ENCODE measurements around the gene CMTR1. TPM values are rescaled to one million over a fixed set of nuclear protein-coding genes. Genes with fewer than 3 reads are reported as not detected.
A peak's percentile ranks its signal among the peaks of the same experiment; 100 is the strongest.

The CMTR1 gene
- total RNA-seq, 1 experiment from 2014 or later: 32.3 TPM

DNA sequence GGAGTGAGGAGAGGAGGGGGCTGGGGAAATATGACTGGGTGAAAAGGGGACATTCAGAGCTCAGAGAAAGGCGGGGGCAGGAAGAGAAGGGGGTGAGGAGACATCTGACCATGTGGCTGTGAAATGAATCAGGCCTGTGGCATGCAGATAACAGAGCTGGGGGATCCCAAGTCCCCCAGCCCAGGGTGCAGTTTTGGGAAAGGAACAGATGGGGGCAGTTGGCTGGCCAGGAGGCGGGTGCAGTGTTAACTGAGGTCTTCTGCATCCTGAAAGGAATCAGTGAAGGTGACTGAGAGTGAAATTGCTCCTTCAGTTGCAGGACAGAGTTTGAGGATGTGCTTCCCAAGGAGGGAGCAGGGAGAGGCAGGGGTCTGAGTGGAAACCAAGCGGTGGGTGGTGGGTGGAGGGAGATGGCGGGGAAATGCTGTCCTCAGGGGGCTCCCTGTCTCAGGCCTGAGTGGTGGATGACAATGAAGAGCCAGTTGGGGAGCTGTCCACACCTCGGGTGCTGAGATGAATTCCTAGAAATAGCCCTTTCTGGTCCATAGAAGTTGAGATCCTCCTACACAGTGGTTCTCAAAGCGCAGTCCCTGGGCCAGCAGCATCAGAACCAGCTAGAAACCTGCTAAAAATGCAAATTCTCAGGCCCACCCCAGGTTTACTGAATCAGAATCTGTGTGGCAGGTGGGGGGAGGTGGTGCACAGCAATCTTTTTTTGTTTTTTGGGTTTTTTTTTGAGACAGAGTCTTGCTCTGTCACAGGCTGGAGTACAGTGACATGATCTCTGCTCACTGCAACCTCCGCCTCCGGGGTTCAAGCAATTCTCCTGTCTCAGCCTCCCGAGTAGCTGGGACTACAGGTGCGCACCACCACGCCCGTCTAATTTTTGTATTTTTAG is 92.7 kb downstream of the CMTR1 start:
- no peaks in the 10 kb centered on the region for H3K4me1 ChIP-seq (ENCODE audit: insufficient read depth, low read length, poor library complexity, severe bottlenecking)
- ChIA-PET POLR2A (ENCODE audit: low non-redundant PET) (interaction anchor here (0.6 kb wide), 1 partner anchor 94 kb away, joined by 6 read pairs; no protein-coding TSS in a partner anchor), CTCF (no interaction called here)
- BruUV-seq (replicated peaks): no TSS peak
- TF ChIP-seq, protein P1, sequence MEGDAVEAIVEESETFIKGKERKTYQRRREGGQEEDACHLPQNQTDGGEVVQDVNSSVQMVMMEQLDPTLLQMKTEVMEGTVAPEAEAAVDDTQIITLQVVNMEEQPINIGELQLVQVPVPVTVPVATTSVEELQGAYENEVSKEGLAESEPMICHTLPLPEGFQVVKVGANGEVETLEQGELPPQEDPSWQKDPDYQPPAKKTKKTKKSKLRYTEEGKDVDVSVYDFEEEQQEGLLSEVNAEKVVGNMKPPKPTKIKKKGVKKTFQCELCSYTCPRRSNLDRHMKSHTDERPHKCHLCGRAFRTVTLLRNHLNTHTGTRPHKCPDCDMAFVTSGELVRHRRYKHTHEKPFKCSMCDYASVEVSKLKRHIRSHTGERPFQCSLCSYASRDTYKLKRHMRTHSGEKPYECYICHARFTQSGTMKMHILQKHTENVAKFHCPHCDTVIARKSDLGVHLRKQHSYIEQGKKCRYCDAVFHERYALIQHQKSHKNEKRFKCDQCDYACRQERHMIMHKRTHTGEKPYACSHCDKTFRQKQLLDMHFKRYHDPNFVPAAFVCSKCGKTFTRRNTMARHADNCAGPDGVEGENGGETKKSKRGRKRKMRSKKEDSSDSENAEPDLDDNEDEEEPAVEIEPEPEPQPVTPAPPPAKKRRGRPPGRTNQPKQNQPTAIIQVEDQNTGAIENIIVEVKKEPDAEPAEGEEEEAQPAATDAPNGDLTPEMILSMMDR (conservative IDR thresholded peaks at IDR 0.05; ENCODE audit: low read depth, low read length): no peak
- TF ChIP-seq EZH2 (IDR thresholded peaks at IDR 0.05; ENCODE audit: borderline replicate concordance, low read depth, low read length, poor library complexity, severe bottlenecking): no peak
- no peaks in the 10 kb centered on the region for H3K36me3 ChIP-seq (ENCODE audit: insufficient read depth, low read length, poor library complexity, severe bottlenecking)
- intact Hi-C loops (cut with micrococcal nuclease; ENCODE audit: unreplicated experiment): no loop called here
- no peaks in the 10 kb centered on the region for H3K9me3 ChIP-seq (ENCODE audit: low read depth, low read length, poor library complexity, severe bottlenecking)
- H3K27me3 ChIP-seq (replicated peaks; ENCODE audit: insufficient read depth, low read depth, low read length, poor library complexity): peaks cover 5% of the 10 kb centered on the region
- H3K27ac ChIP-seq (ENCODE audit: low read depth, low read length, poor library complexity, severe bottlenecking): no peak overlapping the region
- no peak overlapping the region for H3K4me3 ChIP-seq (ENCODE audit: low read depth, low read length, poor library complexity, severe bottlenecking)
- peak; percentile 29 for DNase-seq (ENCODE audit: low spot score)

DNA sequence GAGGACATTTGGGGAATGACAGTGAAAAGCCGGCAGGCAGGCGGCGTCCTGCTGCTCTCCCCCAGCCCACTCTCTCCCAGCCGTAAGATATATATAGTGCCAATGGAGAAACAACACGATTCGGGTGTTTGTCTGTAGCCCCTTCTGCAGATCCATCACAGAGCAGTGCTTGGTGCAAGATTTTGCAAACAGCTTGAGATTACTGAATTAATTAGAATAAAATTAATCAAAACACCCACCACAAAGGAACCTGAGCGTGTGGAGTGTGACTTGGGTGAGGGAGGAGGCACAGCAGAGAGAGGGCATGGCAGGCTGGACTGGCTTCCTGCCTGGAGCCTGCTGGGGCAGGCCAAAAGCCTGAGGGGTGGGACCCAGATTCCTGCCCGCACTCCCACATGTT is 95.5 kb downstream of the CMTR1 start:
- Histone ChIP-seq H3K27ac (ENCODE audit: low read depth, low read length, poor library complexity, severe bottlenecking) (no peak overlapping the region), H3K27me3 (replicated peaks; ENCODE audit: insufficient read depth, low read depth, low read length, poor library complexity) (peaks cover 20% of the 10 kb centered on the region), H3K9me3 (ENCODE audit: low read depth, low read length, poor library complexity, severe bottlenecking) (no peaks in the 10 kb centered on the region), H3K36me3 (ENCODE audit: insufficient read depth, low read length, poor library complexity, severe bottlenecking) (no peaks in the 10 kb centered on the region), H3K4me3 (ENCODE audit: low read depth, low read length, poor library complexity, severe bottlenecking) (no peak overlapping the region), H3K4me1 (ENCODE audit: insufficient read depth, low read length, poor library complexity, severe bottlenecking) (no peaks in the 10 kb centered on the region)
- no TSS peak for BruUV-seq (replicated peaks)
- CTCF ChIA-PET: no interaction called here
- no peak for TF ChIP-seq EZH2 (IDR thresholded peaks at IDR 0.05; ENCODE audit: borderline replicate concordance, low read depth, low read length, poor library complexity, severe bottlenecking)
- TF ChIP-seq, protein P1 (conservative IDR thresholded peaks at IDR 0.05; ENCODE audit: low read depth, low read length): no peak
- POLR2A ChIA-PET (ENCODE audit: low non-redundant PET): no interaction called here
- DNase-seq (ENCODE audit: low spot score): no peak
- intact Hi-C loops (cut with micrococcal nuclease; ENCODE audit: unreplicated experiment): no loop called here

DNA sequence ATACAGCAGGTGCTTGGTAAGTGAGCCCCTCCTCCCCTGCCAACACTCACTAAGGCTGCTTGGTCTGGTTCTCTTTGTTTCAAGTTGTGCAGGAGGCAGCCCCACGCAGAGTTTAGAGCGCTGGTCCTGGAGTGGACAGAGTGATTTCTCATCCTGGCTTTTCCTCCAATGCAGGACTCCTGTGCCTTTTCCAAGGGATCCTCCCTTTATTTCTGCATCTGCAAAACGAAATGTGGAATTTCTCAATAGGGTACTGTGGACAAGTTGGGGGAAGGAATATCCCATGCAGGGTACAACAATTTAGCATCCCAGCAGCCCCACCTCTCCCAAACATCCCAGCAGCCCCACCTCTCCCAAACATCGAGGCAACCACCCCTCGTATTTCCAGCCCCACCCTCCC is 97.3 kb downstream of the CMTR1 start:
- DNase-seq (ENCODE audit: low spot score): no peak
- no peaks in the 10 kb centered on the region for H3K9me3 ChIP-seq (ENCODE audit: low read depth, low read length, poor library complexity, severe bottlenecking)
- ChIA-PET CTCF (no interaction called here), POLR2A (ENCODE audit: low non-redundant PET) (no interaction called here)
- TF ChIP-seq EZH2 (IDR thresholded peaks at IDR 0.05; ENCODE audit: borderline replicate concordance, low read depth, low read length, poor library complexity, severe bottlenecking): no peak
- TF ChIP-seq, protein P1 (conservative IDR thresholded peaks at IDR 0.05; ENCODE audit: low read depth, low read length): no peak
- H3K27me3 ChIP-seq (replicated peaks; ENCODE audit: insufficient read depth, low read depth, low read length, poor library complexity): peaks cover 27% of the 10 kb centered on the region
- intact Hi-C loops (cut with micrococcal nuclease; ENCODE audit: unreplicated experiment): no loop called here
- H3K4me3 ChIP-seq (ENCODE audit: low read depth, low read length, poor library complexity, severe bottlenecking): no peak overlapping the region
- H3K36me3 ChIP-seq (ENCODE audit: insufficient read depth, low read length, poor library complexity, severe bottlenecking): no peaks in the 10 kb centered on the region
- H3K27ac ChIP-seq (ENCODE audit: low read depth, low read length, poor library complexity, severe bottlenecking): no peak overlapping the region
- BruUV-seq (replicated peaks): no TSS peak
- peaks cover 6% of the 10 kb centered on the region for H3K4me1 ChIP-seq (ENCODE audit: insufficient read depth, low read length, poor library complexity, severe bottlenecking)

Data from A673 (cell line).